DND-41 (cell line): Measurements from ENCODE around the gene FRK.

Source experiments
- EZH2 ChIP-seq: IDR thresholded peaks from 3 replicates; pipeline ENCODE4 v1.6.1; 2012; ENCODE audit warnings: borderline replicate concordance, low read depth, mild to moderate bottlenecking, moderate library complexity, low read length, inconsistent platforms; ENCODE audit not compliant: severe bottlenecking
- TF ChIP-seq, protein P1 (sequence below): IDR thresholded peaks from 2 replicates; pipeline ENCODE4 v1.5.1; 2012; ENCODE audit warnings: borderline replicate concordance, low read length, moderate library complexity, mild to moderate bottlenecking; ENCODE audit not compliant: poor library complexity, severe bottlenecking; ENCODE audit errors: extremely low read depth

DNA sequence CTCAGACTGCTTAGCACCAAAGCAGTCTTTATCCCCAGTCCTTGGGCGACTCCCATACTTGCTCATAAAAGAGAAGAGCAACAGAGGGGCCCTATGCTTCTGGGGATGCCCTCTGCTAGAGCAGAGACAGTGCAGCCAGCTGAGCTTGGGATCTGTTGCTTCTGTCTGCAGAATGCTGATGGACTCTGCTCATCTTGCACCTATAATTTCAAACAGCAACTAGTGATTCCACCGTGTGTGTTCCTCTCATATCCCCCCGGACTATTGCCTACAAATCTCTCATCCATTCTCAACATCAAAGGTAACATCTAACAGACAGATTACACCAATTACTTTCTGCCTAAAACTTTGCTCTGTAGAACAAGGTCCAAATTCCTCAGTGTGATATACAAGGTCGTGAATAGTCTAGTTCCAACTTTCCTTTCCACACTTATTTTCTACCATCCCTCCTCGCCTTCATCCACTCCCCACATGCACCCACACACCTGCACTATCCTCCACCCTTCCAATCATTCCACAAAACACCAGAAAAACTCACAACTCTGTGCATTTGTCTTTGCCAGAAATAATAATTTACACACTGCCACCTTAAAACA lies 62.6 kb downstream of the FRK start:
- TF ChIP-seq, protein P1, sequence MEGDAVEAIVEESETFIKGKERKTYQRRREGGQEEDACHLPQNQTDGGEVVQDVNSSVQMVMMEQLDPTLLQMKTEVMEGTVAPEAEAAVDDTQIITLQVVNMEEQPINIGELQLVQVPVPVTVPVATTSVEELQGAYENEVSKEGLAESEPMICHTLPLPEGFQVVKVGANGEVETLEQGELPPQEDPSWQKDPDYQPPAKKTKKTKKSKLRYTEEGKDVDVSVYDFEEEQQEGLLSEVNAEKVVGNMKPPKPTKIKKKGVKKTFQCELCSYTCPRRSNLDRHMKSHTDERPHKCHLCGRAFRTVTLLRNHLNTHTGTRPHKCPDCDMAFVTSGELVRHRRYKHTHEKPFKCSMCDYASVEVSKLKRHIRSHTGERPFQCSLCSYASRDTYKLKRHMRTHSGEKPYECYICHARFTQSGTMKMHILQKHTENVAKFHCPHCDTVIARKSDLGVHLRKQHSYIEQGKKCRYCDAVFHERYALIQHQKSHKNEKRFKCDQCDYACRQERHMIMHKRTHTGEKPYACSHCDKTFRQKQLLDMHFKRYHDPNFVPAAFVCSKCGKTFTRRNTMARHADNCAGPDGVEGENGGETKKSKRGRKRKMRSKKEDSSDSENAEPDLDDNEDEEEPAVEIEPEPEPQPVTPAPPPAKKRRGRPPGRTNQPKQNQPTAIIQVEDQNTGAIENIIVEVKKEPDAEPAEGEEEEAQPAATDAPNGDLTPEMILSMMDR: no peak
- no peak for TF ChIP-seq EZH2
